ENCODE measurements around the gene SOX12.
"Not testable (repeated sequence)": the region's sequence is repeated elsewhere in the genome, so short reads cannot be mapped to it uniquely, and the experiment has no call there.

Gene SOX12

GRCh38 chr20:328975-329695 lies 3.8 kb downstream of the SOX12 start:
- WGBS, 2 experiments, result 83 to 85% methylated on average over 7 of the region's 7 CpGs

GRCh38 chr20:329851-330232 lies 4.5 kb downstream of the SOX12 start:
- Histone ChIP-seq H3K4me3 (ENCODE audit: insufficient read depth, low read depth, low read length) (peak overlapping the region; percentile 82), H3K9me3 (ENCODE audit: control insufficient read depth, low read length) (no peaks in the 10 kb centered on the region), H3K36me3 (ENCODE audit: control insufficient read depth, insufficient read depth, low read length) (peaks cover 10% of the 10 kb centered on the region), H3K27ac (ENCODE audit: insufficient read depth, low read depth, low read length, poor library complexity, severe bottlenecking) (no peak overlapping the region), H3K4me1 (ENCODE audit: control insufficient read depth, insufficient read depth, low read length) (peaks cover 27% of the 10 kb centered on the region), H3K27me3 (ENCODE audit: control insufficient read depth, insufficient read depth, low read length, poor library complexity, severe bottlenecking) (no peaks in the 10 kb centered on the region)
- 90 to 96% methylated on average over 4 of the region's 4 CpGs for WGBS, 2 experiments

More at GRCh38 chr20:328975-329695, 3.8 kb downstream of the SOX12 start:
- Histone ChIP-seq H3K4me3 (ENCODE audit: insufficient read depth, low read depth, low read length) (peak overlapping the region; percentile 82), H3K9me3 (ENCODE audit: control insufficient read depth, low read length) (no peaks in the 10 kb centered on the region), H3K27ac (ENCODE audit: insufficient read depth, low read depth, low read length, poor library complexity, severe bottlenecking) (no peak overlapping the region), H3K27me3 (ENCODE audit: control insufficient read depth, insufficient read depth, low read length, poor library complexity, severe bottlenecking) (no peaks in the 10 kb centered on the region), H3K4me1 (ENCODE audit: control insufficient read depth, insufficient read depth, low read length) (peaks cover 27% of the 10 kb centered on the region), H3K36me3 (ENCODE audit: control insufficient read depth, insufficient read depth, low read length) (peaks cover 10% of the 10 kb centered on the region)

- peaks cover 27% of the 10 kb centered on the region for H3K4me1 ChIP-seq (ENCODE audit: control insufficient read depth, insufficient read depth, low read length)
- H3K36me3 ChIP-seq (ENCODE audit: control insufficient read depth, insufficient read depth, low read length), result peaks cover 10% of the 10 kb centered on the region
- H3K27me3 ChIP-seq (ENCODE audit: control insufficient read depth, insufficient read depth, low read length, poor library complexity, severe bottlenecking), result no peaks in the 10 kb centered on the region
- H3K9me3 ChIP-seq (ENCODE audit: control insufficient read depth, low read length), result no peaks in the 10 kb centered on the region
- no peak overlapping the region for H3K4me3 ChIP-seq (ENCODE audit: insufficient read depth, low read depth, low read length)
- 47 to 50% methylated on average over 16 of the region's 16 CpGs for WGBS, 2 experiments
- no peak overlapping the region for H3K27ac ChIP-seq (ENCODE audit: insufficient read depth, low read depth, low read length, poor library complexity, severe bottlenecking)
Observed at GRCh38 chr20:330233-331149, 5.1 kb downstream of the SOX12 start.

GRCh38 chr20:334578-334977 lies 9.2 kb downstream of the SOX12 start:
- H3K27me3 ChIP-seq (ENCODE audit: control insufficient read depth, insufficient read depth, low read length, poor library complexity, severe bottlenecking), result no peaks in the 10 kb centered on the region
- 89 to 93% methylated on average over 8 of the region's 8 CpGs for WGBS, 2 experiments
- no peak overlapping the region for H3K27ac ChIP-seq (ENCODE audit: insufficient read depth, low read depth, low read length, poor library complexity, severe bottlenecking)
- no peaks in the 10 kb centered on the region for H3K36me3 ChIP-seq (ENCODE audit: control insufficient read depth, insufficient read depth, low read length)
- H3K4me1 ChIP-seq (ENCODE audit: control insufficient read depth, insufficient read depth, low read length), result peaks cover 16% of the 10 kb centered on the region
- H3K4me3 ChIP-seq (ENCODE audit: insufficient read depth, low read depth, low read length), result no peak overlapping the region
- no peaks in the 10 kb centered on the region for H3K9me3 ChIP-seq (ENCODE audit: control insufficient read depth, low read length)

- WGBS, 2 experiments, result 82 to 88% methylated on average over 1 of the region's 1 CpG
- not testable (repeated sequence) for H3K4me1 ChIP-seq (ENCODE audit: control insufficient read depth, insufficient read depth, low read length); H3K27me3 ChIP-seq (ENCODE audit: control insufficient read depth, insufficient read depth, low read length, poor library complexity, severe bottlenecking); H3K9me3 ChIP-seq (ENCODE audit: control insufficient read depth, low read length); H3K27ac ChIP-seq (ENCODE audit: insufficient read depth, low read depth, low read length, poor library complexity, severe bottlenecking); H3K4me3 ChIP-seq (ENCODE audit: insufficient read depth, low read depth, low read length); H3K36me3 ChIP-seq (ENCODE audit: control insufficient read depth, insufficient read depth, low read length)
Observed at GRCh38 chr20:336040-336439, 10.7 kb downstream of the SOX12 start.

GRCh38 chr20:341682-342081 lies 16.3 kb downstream of the SOX12 start:
- H3K36me3 ChIP-seq (ENCODE audit: control insufficient read depth, insufficient read depth, low read length), result no peaks in the 10 kb centered on the region
- H3K27me3 ChIP-seq (ENCODE audit: control insufficient read depth, insufficient read depth, low read length, poor library complexity, severe bottlenecking), result no peaks in the 10 kb centered on the region
- H3K4me3 ChIP-seq (ENCODE audit: insufficient read depth, low read depth, low read length), result no peak overlapping the region
- WGBS, 2 experiments, result 88 to 91% methylated on average over 2 of the region's 2 CpGs
- peaks cover 3% of the 10 kb centered on the region for H3K4me1 ChIP-seq (ENCODE audit: control insufficient read depth, insufficient read depth, low read length)
- no peak overlapping the region for H3K27ac ChIP-seq (ENCODE audit: insufficient read depth, low read depth, low read length, poor library complexity, severe bottlenecking)
- no peaks in the 10 kb centered on the region for H3K9me3 ChIP-seq (ENCODE audit: control insufficient read depth, low read length)

GRCh38 chr20:343107-343506 lies 17.8 kb downstream of the SOX12 start:
- H3K4me1 ChIP-seq (ENCODE audit: control insufficient read depth, insufficient read depth, low read length), result peaks cover 3% of the 10 kb centered on the region
- no peaks in the 10 kb centered on the region for H3K27me3 ChIP-seq (ENCODE audit: control insufficient read depth, insufficient read depth, low read length, poor library complexity, severe bottlenecking)
- H3K27ac ChIP-seq (ENCODE audit: insufficient read depth, low read depth, low read length, poor library complexity, severe bottlenecking), result no peak overlapping the region
- H3K36me3 ChIP-seq (ENCODE audit: control insufficient read depth, insufficient read depth, low read length), result no peaks in the 10 kb centered on the region
- H3K4me3 ChIP-seq (ENCODE audit: insufficient read depth, low read depth, low read length), result no peak overlapping the region
- H3K9me3 ChIP-seq (ENCODE audit: control insufficient read depth, low read length), result no peaks in the 10 kb centered on the region

- no peaks in the 10 kb centered on the region for H3K36me3 ChIP-seq (ENCODE audit: control insufficient read depth, insufficient read depth, low read length)
- peaks cover 3% of the 10 kb centered on the region for H3K27me3 ChIP-seq (ENCODE audit: control insufficient read depth, insufficient read depth, low read length, poor library complexity, severe bottlenecking)
- peak overlapping the region; percentile 78 for H3K4me3 ChIP-seq (ENCODE audit: insufficient read depth, low read depth, low read length)
- H3K27ac ChIP-seq (ENCODE audit: insufficient read depth, low read depth, low read length, poor library complexity, severe bottlenecking), result no peak overlapping the region
- 67 to 68% methylated on average over 9 of the region's 9 CpGs for WGBS, 2 experiments
- H3K4me1 ChIP-seq (ENCODE audit: control insufficient read depth, insufficient read depth, low read length), result peaks cover 9% of the 10 kb centered on the region
- H3K9me3 ChIP-seq (ENCODE audit: control insufficient read depth, low read length), result no peaks in the 10 kb centered on the region
Observed at GRCh38 chr20:346033-346639, 20.8 kb downstream of the SOX12 start.

- Histone ChIP-seq H3K36me3 (ENCODE audit: control insufficient read depth, insufficient read depth, low read length) (no peaks in the 10 kb centered on the region), H3K9me3 (ENCODE audit: control insufficient read depth, low read length) (no peaks in the 10 kb centered on the region), H3K4me1 (ENCODE audit: control insufficient read depth, insufficient read depth, low read length) (peaks cover 9% of the 10 kb centered on the region), H3K4me3 (ENCODE audit: insufficient read depth, low read depth, low read length) (peak within 1 kb of the TSS; percentile 78), H3K27ac (ENCODE audit: insufficient read depth, low read depth, low read length, poor library complexity, severe bottlenecking) (peak within 1 kb of the TSS; percentile 77), H3K27me3 (ENCODE audit: control insufficient read depth, insufficient read depth, low read length, poor library complexity, severe bottlenecking) (peaks cover 3% of the 10 kb centered on the region)
- WGBS, 2 experiments, result 0 to 1% methylated on average over 50 of the region's 50 CpGs
Observed at GRCh38 chr20:346640-347316, 21.4 kb downstream of the SOX12 start, which contains the start of gene NRSN2. Gene NRSN2 (plus strand): TSS chr20:347111. CDS start chr20:349644, 2,533 bp downstream.
